Endodermal cell (in vitro differentiated cells): ENCODE data around the gene KCNIP4. TPM values are rescaled to one million over a fixed set of nuclear protein-coding genes. Genes with fewer than 3 reads are reported as not detected.

Source experiments
- DNase-seq: peaks from one replicate; pipeline ENCODE4 v3.0.0-alpha.2; 2017
- H3K27ac ChIP-seq: 2 replicates; pipeline ENCODE4 v1.5.1; 2013; ENCODE audit warnings: mild to moderate bottlenecking, low read depth, low read length, moderate library complexity
- H3K27me3 ChIP-seq: 2 replicates; pipeline ENCODE4 v1.6.1; 2013; ENCODE audit warnings: mild to moderate bottlenecking, low read length, moderate library complexity; ENCODE audit not compliant: insufficient read depth, control insufficient read depth, poor library complexity, severe bottlenecking
- H3K36me3 ChIP-seq: 2 replicates; pipeline ENCODE4 v1.7.0; 2013; ENCODE audit warnings: mild to moderate bottlenecking, low read length, moderate library complexity; ENCODE audit not compliant: control insufficient read depth, insufficient read depth
- H3K4me1 ChIP-seq: one replicate; pipeline ENCODE4 v1.7.0; 2013; ENCODE audit warnings: low read length; ENCODE audit not compliant: control insufficient read depth, insufficient read depth
- H3K4me3 ChIP-seq: 2 replicates; pipeline ENCODE4 v1.5.1; 2013; ENCODE audit warnings: mild to moderate bottlenecking, low read length, moderate library complexity
- H3K9ac ChIP-seq: 2 replicates; pipeline ENCODE4 v1.6.1; 2013; ENCODE audit warnings: mild to moderate bottlenecking, low read length, moderate library complexity; ENCODE audit not compliant: poor library complexity, severe bottlenecking; ENCODE audit errors: extremely low read depth
- H3K9me3 ChIP-seq: 2 replicates; pipeline ENCODE4 v1.6.1; 2013; ENCODE audit warnings: mild to moderate bottlenecking, low read length, moderate library complexity; ENCODE audit not compliant: control insufficient read depth
- H3K27ac Mint-ChIP-seq: 2 replicates; pipeline ENCODE4 v1.8.0; 2020; ENCODE audit warnings: mixed read lengths
- H3K27me3 Mint-ChIP-seq: 2 replicates; pipeline ENCODE4 v1.8.0; 2021; ENCODE audit warnings: mild to moderate bottlenecking, mixed read lengths; ENCODE audit not compliant: insufficient read depth
- H3K36me3 Mint-ChIP-seq: 2 replicates; pipeline ENCODE4 v1.8.0; 2020; ENCODE audit warnings: low read depth, mixed read lengths
- H3K4me1 Mint-ChIP-seq: 2 replicates; pipeline ENCODE4 v1.8.0; 2020; ENCODE audit warnings: mixed read lengths
- H3K4me3 Mint-ChIP-seq: 2 replicates; pipeline ENCODE4 v1.8.0; 2020; ENCODE audit warnings: mild to moderate bottlenecking, moderate library complexity, mixed read lengths
- H3K9me3 Mint-ChIP-seq: 2 replicates; pipeline ENCODE4 v1.8.0; 2020; ENCODE audit warnings: mild to moderate bottlenecking, mixed read lengths
- WGBS, 2 experiments: methylation state at CpG; one replicate each; pipeline versions ENCODE4 v1.1.5 to v1.1.7; 2013; ENCODE audit warnings: missing lambda C conversion rate in 2 of 2, mixed read lengths in 1 of 2; ENCODE audit not compliant: insufficient coverage in 1 of 2, insufficient read length in 1 of 2; 5-methylcytosine and 5-hydroxymethylcytosine counted together
- total RNA-seq, 2 donors: library from RNA; stranded (reverse); fragmentation: NEBNext Ultra II Directional in 1 of 2; extraction: Animal tissue kit (Norgen Biotek cat#: 25700) in 1 of 2; gene quantifications; 2 replicates in 1 of 2; 3 replicates in 1 of 2; pipeline ENCODE4 v1.2.1, GENCODE V29; 2021
- TF ChIP-seq, protein P1 (sequence below): fragments of 200-600 bp; sonication (generic); conservative IDR thresholded peaks from 2 replicates; pipeline ENCODE4 v1.5.0; 2021; ENCODE audit warnings: antibody characterized with exemption, mild to moderate bottlenecking

The KCNIP4 gene
- total RNA-seq, 2 donors from 2014 or later, result not detected

DNA sequence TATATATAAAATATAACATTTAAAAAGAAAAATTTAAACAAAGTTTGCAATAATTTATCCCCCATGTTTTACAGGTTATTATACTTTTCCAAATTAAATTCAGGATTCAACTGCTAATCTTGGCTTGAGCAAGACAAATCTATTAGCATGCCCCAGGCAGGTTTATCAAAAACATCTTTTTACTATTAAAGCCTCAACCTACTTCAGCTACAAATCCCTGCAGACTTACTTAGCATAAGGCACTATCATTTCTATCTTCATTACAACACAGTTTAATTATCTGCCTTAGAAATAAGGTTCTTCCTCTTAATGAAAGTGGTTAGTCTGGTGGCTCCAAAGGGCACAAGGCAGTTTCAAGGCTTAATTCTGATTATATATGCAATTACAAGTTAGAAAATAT is 770.7 kb downstream of the KCNIP4 start:
- no peaks in the 10 kb centered on the region for H3K9me3 ChIP-seq
- H3K27me3 ChIP-seq, result no peaks in the 10 kb centered on the region
- no peak overlapping the region for H3K9ac ChIP-seq
- H3K27ac ChIP-seq, result no peak overlapping the region
- H3K4me3 Mint-ChIP-seq, result no peak overlapping the region
- peaks cover 14% of the 10 kb centered on the region for H3K27me3 Mint-ChIP-seq
- no peaks in the 10 kb centered on the region for H3K36me3 ChIP-seq
- peaks cover 3% of the 10 kb centered on the region for H3K4me1 ChIP-seq
- H3K4me1 Mint-ChIP-seq, result peaks cover 10% of the 10 kb centered on the region
- no peaks in the 10 kb centered on the region for H3K9me3 Mint-ChIP-seq
- no peak for DNase-seq
- no peak overlapping the region for H3K4me3 ChIP-seq
- H3K27ac Mint-ChIP-seq, result no peak overlapping the region
- H3K36me3 Mint-ChIP-seq, result no peaks in the 10 kb centered on the region
- TF ChIP-seq, protein P1, sequence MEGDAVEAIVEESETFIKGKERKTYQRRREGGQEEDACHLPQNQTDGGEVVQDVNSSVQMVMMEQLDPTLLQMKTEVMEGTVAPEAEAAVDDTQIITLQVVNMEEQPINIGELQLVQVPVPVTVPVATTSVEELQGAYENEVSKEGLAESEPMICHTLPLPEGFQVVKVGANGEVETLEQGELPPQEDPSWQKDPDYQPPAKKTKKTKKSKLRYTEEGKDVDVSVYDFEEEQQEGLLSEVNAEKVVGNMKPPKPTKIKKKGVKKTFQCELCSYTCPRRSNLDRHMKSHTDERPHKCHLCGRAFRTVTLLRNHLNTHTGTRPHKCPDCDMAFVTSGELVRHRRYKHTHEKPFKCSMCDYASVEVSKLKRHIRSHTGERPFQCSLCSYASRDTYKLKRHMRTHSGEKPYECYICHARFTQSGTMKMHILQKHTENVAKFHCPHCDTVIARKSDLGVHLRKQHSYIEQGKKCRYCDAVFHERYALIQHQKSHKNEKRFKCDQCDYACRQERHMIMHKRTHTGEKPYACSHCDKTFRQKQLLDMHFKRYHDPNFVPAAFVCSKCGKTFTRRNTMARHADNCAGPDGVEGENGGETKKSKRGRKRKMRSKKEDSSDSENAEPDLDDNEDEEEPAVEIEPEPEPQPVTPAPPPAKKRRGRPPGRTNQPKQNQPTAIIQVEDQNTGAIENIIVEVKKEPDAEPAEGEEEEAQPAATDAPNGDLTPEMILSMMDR, result no peak

DNA sequence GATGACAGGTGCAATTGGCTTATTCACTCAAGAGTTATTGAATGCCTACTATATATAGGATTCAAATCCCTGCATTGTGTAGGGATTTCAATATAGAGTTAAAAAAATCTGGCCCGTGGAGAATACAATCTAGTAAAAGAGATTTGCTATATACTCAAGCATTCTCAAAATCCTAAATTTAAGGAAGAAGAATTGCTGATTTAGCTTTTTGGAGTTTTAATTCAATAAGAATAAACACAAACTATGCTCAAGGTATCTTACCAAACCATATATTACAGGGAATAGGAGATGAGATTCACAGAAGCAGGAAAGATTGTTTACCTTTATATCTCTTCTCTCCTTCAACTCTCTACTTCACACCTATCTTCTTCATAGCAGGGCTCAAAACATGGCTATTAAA is 771.5 kb downstream of the KCNIP4 start:
- H3K36me3 Mint-ChIP-seq, result no peaks in the 10 kb centered on the region
- TF ChIP-seq, protein P1, result no peak
- H3K36me3 ChIP-seq, result no peaks in the 10 kb centered on the region
- peaks cover 10% of the 10 kb centered on the region for H3K4me1 Mint-ChIP-seq
- H3K27ac ChIP-seq, result no peak overlapping the region
- H3K4me3 ChIP-seq, result no peak overlapping the region
- no peak overlapping the region for H3K4me3 Mint-ChIP-seq
- WGBS, 2 experiments, result no CpG with 5 or more reads among the region's 1 CpG
- no peaks in the 10 kb centered on the region for H3K9me3 Mint-ChIP-seq
- H3K9me3 ChIP-seq, result no peaks in the 10 kb centered on the region
- peaks cover 3% of the 10 kb centered on the region for H3K4me1 ChIP-seq
- no peak for DNase-seq
- peaks cover 12% of the 10 kb centered on the region for H3K27me3 Mint-ChIP-seq
- H3K9ac ChIP-seq, result no peak overlapping the region
- no peak overlapping the region for H3K27ac Mint-ChIP-seq
- no peaks in the 10 kb centered on the region for H3K27me3 ChIP-seq

DNA sequence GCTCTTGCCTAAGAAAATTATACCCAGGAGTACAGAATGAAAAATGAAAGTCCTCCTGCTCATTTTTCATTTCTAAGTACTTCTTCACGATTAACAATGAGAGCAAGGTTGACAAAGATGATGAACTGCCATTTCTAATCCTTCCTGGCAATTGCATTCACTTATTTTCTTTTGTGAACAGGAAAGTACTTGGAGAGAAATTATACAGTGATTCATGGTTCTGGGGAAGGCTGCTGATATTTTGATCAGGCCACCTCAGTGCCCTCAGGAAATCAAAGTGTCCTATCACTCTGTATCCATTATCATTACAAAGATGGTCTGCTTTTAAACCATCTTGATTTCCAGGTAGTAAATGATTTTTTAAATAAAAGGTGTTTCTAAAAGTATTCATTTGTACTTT is 780.9 kb downstream of the KCNIP4 start:
- Mint-ChIP-seq H3K27ac (no peak overlapping the region), H3K4me3 (no peak overlapping the region), H3K4me1 (no peaks in the 10 kb centered on the region), H3K27me3 (no peaks in the 10 kb centered on the region), H3K36me3 (no peaks in the 10 kb centered on the region), H3K9me3 (peaks cover 6% of the 10 kb centered on the region)
- H3K9ac ChIP-seq, result no peak overlapping the region
- H3K27me3 ChIP-seq, result no peaks in the 10 kb centered on the region
- no peak for DNase-seq
- TF ChIP-seq, protein P1, result no peak
- H3K36me3 ChIP-seq, result no peaks in the 10 kb centered on the region
- 100% methylated on average over 1 of the region's 1 CpG for WGBS, 2 experiments
- H3K4me3 ChIP-seq, result no peak overlapping the region
- no peaks in the 10 kb centered on the region for H3K9me3 ChIP-seq
- no peak overlapping the region for H3K27ac ChIP-seq
- H3K4me1 ChIP-seq, result no peaks in the 10 kb centered on the region
